Measurements from ENCODE around the gene TEX22.

DNA sequence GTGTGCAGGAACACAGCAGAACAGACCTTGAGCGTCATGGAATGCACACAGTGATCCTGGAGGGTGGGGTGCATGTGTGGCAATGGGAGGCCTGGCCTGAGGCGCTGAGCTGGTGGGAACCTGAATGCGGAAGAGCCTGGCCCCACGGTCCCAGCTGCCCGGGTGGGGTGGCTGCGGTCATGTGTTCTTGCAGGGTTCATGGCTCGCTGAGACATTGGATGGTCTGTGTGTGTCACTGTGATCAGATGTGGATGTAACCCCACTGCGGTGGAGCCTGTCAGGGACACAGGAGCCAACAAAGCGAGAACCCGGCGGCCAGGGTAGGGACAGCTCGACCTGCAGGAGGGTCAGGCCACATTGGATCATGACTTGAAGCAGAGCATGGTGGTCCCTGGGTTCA lies 44.5 kb downstream of the TEX22 start:
- TF ChIP-seq, protein P1, sequence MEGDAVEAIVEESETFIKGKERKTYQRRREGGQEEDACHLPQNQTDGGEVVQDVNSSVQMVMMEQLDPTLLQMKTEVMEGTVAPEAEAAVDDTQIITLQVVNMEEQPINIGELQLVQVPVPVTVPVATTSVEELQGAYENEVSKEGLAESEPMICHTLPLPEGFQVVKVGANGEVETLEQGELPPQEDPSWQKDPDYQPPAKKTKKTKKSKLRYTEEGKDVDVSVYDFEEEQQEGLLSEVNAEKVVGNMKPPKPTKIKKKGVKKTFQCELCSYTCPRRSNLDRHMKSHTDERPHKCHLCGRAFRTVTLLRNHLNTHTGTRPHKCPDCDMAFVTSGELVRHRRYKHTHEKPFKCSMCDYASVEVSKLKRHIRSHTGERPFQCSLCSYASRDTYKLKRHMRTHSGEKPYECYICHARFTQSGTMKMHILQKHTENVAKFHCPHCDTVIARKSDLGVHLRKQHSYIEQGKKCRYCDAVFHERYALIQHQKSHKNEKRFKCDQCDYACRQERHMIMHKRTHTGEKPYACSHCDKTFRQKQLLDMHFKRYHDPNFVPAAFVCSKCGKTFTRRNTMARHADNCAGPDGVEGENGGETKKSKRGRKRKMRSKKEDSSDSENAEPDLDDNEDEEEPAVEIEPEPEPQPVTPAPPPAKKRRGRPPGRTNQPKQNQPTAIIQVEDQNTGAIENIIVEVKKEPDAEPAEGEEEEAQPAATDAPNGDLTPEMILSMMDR (IDR thresholded peaks at IDR 0.05): no peak
- no peak for TF ChIP-seq POLR2A (IDR thresholded peaks at IDR 0.05)
- TF ChIP-seq EP300 (IDR thresholded peaks at IDR 0.05): no peak
- no peak for TF ChIP-seq POLR2AphosphoS5 (IDR thresholded peaks at IDR 0.05)

Measured in stomach (tissue), 4 donors.